GM19452 (cell line): ENCODE results near the gene SLC24A5.

ENCODE experiments used
- ATAC-seq: cut with Tn5 transposase; IDR thresholded peaks from one replicate; pipeline ENCODE4 v1.9.1; 2021; ENCODE audit not compliant: unreplicated experiment

The SLC24A5 gene

GRCh38 chr15:48120745-48121144 lies at the start of gene SLC24A5:
Gene SLC24A5 (plus strand): TSS chr15:48120990. CDS start chr15:48121045, 55 bp downstream.
- no peak for ATAC-seq

DNA sequence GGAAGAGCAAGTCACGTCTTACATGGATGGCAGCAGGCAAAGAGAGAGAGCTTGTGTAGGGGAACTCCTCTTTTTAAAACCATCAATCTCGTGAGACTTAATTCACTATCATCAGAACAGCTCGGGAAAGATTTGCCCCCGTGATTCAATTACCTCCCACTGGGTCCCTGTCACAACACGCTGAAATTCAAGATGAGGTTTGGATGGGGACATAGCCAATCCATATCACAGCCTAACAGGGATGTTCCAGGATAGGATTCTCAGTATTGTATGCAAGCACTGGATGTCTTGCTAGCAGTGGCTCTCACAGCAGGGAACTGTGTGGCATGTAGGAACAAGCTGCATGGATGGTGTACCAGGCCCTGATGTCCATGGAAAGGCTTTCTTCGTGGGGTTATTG lies 47.8 kb upstream of the SLC24A5 start:
- no peak for ATAC-seq

GRCh38 chr15:48073881-48074280 lies 46.9 kb upstream of the SLC24A5 start:
- no peak for ATAC-seq

- no peak for ATAC-seq
Measured at GRCh38 chr15:48076454-48076853, 44.3 kb upstream of the SLC24A5 start.

- no peak for ATAC-seq
Measured at GRCh38 chr15:48077616-48078184, 43.1 kb upstream of the SLC24A5 start.

DNA sequence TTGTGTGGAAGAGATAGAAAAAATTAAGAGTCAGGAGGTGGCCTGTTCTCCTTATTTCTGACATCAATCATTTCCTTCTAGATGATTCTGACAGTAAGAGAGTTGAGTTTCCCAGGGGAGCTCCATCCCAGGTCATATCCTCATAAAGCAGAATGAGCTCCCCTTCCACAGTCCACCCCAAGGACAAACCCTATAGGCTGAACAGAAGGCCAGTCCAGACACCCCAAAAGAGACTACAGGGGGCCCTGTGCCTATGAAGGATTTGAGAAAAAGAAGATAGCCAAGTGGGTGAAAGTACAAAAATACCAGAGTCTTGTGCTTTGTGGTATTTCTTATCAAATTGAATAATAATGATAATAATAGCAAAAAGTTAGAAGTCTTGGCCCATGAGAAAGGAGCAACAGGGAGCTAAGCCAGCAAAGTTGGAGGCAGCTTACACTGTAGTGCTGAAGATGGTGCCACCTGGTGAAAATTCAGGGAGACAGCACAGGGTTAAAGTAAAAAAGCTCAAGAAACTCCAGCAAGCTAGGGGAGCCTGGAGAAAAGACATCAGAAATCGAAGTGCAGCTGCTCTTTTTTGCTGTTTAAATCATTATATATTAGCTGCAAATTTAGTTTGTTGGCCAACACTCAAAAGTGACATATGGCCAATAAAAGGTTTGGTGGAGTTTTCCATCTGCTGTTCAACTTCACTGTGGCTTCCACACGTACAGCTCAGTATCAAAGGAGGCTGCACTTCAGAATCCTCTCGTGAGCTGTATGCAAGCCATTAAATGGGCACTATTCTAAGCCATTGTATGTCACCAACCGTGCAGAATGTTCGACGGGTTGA lies 35.8 kb upstream of the SLC24A5 start:
- ATAC-seq = no peak

- ATAC-seq = no peak
Measured at GRCh38 chr15:48085591-48085930, 35.2 kb upstream of the SLC24A5 start.

DNA sequence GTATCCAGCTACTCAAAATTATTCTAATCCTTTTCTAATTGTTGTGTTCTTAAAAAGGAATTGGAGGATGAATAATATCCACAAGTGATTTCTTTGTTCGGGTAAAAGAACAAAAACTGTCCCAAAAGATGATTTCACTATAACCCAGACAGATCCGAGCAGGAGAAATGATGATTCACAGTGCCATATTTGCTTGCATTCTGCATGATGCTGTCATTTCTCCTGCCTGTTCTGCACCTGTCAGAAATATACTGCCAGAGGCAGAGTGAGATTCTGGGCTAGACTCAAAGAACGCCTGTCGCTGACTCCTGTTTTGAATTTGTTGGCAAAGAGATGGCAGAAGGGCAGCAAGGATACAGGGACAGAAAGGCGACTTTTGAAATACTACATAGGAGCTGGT lies 34.7 kb upstream of the SLC24A5 start:
- no peak for ATAC-seq

DNA sequence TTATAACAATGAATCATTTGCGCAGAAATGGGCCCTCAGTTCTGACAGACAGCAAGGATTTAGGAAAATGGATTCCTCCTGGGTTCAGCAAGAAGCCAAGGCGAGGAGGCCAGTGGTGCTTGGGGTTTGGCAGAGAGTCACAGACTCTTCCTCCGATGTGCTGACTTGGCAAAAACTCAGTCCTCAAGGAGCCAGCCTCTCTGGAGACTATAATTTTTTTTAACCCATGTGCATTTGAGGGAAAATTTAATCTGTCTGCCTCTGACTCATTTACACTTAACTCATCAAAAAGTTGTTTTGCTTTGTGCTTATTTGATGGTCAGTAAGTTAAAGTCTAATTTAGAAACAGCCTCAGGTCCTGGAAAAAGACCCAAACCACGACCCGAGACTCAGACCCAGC lies 34.2 kb upstream of the SLC24A5 start:
- ATAC-seq = no peak

GRCh38 chr15:48087844-48088243 lies 32.9 kb upstream of the SLC24A5 start:
- ATAC-seq = no peak

GRCh38 chr15:48089702-48090101 lies 31.1 kb upstream of the SLC24A5 start:
- no peak for ATAC-seq

DNA sequence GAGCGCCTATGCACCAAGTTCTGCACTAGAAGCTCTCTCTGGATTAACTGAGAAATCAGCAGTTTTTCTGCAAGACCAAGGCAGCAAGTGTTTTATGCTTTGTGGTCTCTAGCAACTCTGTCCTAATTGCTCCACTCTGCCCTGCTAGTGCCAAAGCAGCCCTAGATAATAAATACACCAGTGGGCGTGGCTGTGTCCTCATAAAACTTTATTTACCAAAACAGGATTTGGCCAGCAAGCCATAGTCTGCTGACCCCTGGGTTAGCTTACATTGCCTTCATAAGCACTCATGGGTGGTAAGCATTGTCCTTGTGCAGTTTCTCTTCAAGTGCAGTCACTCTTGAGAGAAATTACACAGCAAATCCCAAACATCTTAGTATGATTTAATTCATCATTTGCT lies 30.7 kb upstream of the SLC24A5 start:
- no peak for ATAC-seq

- ATAC-seq = no peak
Measured at GRCh38 chr15:48090666-48091065, 30.1 kb upstream of the SLC24A5 start.

GRCh38 chr15:48091522-48091921 lies 29.3 kb upstream of the SLC24A5 start:
- no peak for ATAC-seq

DNA sequence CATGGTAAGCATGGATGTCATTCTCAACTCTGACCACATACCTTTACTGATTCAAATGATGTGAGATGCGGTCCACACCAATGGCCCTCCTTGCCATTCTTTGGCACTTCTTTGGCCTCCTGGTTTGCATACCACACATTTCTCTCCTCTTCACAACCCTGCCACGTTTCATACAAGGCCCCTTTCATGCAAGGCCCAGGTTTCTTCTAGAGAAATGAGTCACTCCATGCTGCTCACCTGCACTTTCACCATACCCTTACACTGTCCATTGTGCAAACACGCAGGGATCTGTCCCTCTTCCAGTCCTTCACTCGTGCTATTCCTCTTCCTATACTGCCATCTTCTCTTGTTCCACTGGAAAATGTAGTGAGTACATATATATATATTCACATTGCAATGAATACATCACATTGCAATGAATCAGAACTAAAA lies 24.4 kb upstream of the SLC24A5 start:
- no peak for ATAC-seq

GRCh38 chr15:48096813-48097212 lies 24.0 kb upstream of the SLC24A5 start:
- ATAC-seq = no peak

DNA sequence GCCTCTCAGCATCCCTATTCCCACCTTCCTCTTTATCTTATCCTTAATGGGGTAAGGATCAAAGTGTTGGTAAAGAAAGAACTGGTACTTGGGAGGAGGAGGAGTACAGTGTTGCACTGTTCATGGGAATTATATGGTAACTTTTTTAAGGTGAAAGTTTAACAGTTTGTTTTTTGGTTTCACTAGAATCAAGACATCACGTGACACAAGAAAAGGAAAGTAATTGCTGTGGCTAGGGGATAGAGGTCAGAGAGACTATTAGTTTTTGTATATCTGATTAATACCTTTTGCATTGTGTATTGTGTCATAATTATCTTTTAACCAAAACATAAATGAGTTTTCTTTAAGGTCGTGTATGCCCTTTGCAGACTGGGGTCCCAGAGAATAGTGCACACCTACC lies 23.5 kb upstream of the SLC24A5 start:
- ATAC-seq = no peak

- ATAC-seq = no peak
Measured at GRCh38 chr15:48101376-48101961, 19.3 kb upstream of the SLC24A5 start.

- no peak for ATAC-seq
Measured at GRCh38 chr15:48102167-48102566, 18.6 kb upstream of the SLC24A5 start.

- ATAC-seq = no peak
Measured at GRCh38 chr15:48103647-48104046, 17.1 kb upstream of the SLC24A5 start.

GRCh38 chr15:48105936-48106335 lies 14.9 kb upstream of the SLC24A5 start:
- no peak for ATAC-seq

DNA sequence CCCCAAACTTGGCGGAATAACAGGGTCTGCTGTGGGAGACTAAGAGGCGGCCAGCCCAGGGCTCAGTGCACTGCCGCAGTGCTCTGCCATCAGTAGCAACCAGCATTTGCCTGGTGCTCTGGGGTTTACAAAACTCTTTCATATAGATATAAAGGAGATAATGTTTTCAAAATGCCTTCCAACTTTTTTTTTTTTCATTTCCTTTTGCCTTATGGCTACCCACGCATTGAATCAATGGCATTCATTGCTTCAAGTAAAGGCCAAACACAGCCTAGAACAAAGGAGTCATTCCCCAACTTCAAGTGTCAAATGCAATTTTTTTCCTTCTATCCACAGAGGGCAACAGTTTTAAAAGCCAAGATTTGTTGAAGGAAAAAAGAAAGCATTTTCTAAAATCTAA lies 11.6 kb upstream of the SLC24A5 start:
- no peak for ATAC-seq
